Astrocyte (in vitro differentiated cells and primary cell): ENCODE data around the gene KAT2B. TPM values are rescaled to one million over a fixed set of nuclear protein-coding genes. Genes with fewer than 3 reads are reported as not detected.

Experiments used
- DNase-seq: peaks from one replicate; pipeline ENCODE4 v3.0.0-alpha.2; 2010; ENCODE audit warnings: low read depth
- FAIRE-seq: peaks from 2 replicates; lab custom pipeline; 2011; peaks lifted over from hg19 to GRCh38; lab: Jason Lieb, UNC
- H2AFZ ChIP-seq: 2 replicates; pipeline ENCODE4 v1.6.0; 2012; ENCODE audit warnings: low read depth, low read length, inconsistent platforms
- H3K27ac ChIP-seq: 2 replicates; pipeline ENCODE4 v1.5.1; 2011; ENCODE audit warnings: low read depth, low read length, inconsistent platforms
- H3K27me3 ChIP-seq: 2 replicates; pipeline ENCODE4 v1.6.0; 2011; ENCODE audit warnings: low read length, inconsistent platforms; ENCODE audit not compliant: insufficient read depth
- H3K36me3 ChIP-seq: 2 replicates; pipeline ENCODE4 v1.5.1; 2011; ENCODE audit warnings: low read length, inconsistent platforms; ENCODE audit not compliant: insufficient read depth
- H3K4me1 ChIP-seq: 2 replicates; pipeline ENCODE4 v1.5.1; 2011; ENCODE audit warnings: low read length, inconsistent platforms; ENCODE audit not compliant: insufficient read depth
- H3K4me2 ChIP-seq: 2 replicates; pipeline ENCODE4 v1.6.0; 2012; ENCODE audit warnings: low read length, inconsistent platforms
- H3K4me3 ChIP-seq: 2 replicates; pipeline ENCODE4 v1.5.1; 2011; ENCODE audit warnings: low read depth, mild to moderate bottlenecking, low read length, inconsistent platforms; ENCODE audit not compliant: insufficient read depth
- H3K79me2 ChIP-seq: 2 replicates; pipeline ENCODE4 v1.6.0; 2012; ENCODE audit warnings: mild to moderate bottlenecking, low read length, inconsistent platforms; ENCODE audit not compliant: insufficient read depth
- H3K9ac ChIP-seq: 2 replicates; pipeline ENCODE4 v1.6.0; 2012; ENCODE audit warnings: mild to moderate bottlenecking, low read length, inconsistent platforms
- H3K9me3 ChIP-seq: 2 replicates; pipeline ENCODE4 v1.5.1; 2012; ENCODE audit warnings: low read depth, mild to moderate bottlenecking, low read length, inconsistent platforms; ENCODE audit not compliant: insufficient read depth
- H4K20me1 ChIP-seq: 2 replicates; pipeline ENCODE4 v1.6.0; 2012; ENCODE audit warnings: low read length, inconsistent platforms; ENCODE audit not compliant: insufficient read depth
- H3K27ac Mint-ChIP-seq: one replicate; pipeline ENCODE4 v1.8.0; 2021; ENCODE audit warnings: mild to moderate bottlenecking, mixed read lengths; ENCODE audit not compliant: unreplicated experiment
- H3K27me3 Mint-ChIP-seq: one replicate; pipeline ENCODE4 v1.8.0; 2021; ENCODE audit warnings: low read depth, mixed read lengths; ENCODE audit not compliant: unreplicated experiment
- H3K36me3 Mint-ChIP-seq: one replicate; pipeline ENCODE4 v1.8.0; 2021; ENCODE audit warnings: low read depth, mixed read lengths; ENCODE audit not compliant: unreplicated experiment
- H3K4me1 Mint-ChIP-seq: one replicate; pipeline ENCODE4 v1.8.0; 2021; ENCODE audit warnings: low read depth, mixed read lengths; ENCODE audit not compliant: unreplicated experiment
- H3K4me3 Mint-ChIP-seq: one replicate; pipeline ENCODE4 v1.8.0; 2021; ENCODE audit warnings: mild to moderate bottlenecking, moderate library complexity, mixed read lengths; ENCODE audit not compliant: unreplicated experiment
- H3K9me3 Mint-ChIP-seq: one replicate; pipeline ENCODE4 v1.8.0; 2021; ENCODE audit warnings: mild to moderate bottlenecking, mixed read lengths; ENCODE audit not compliant: unreplicated experiment
- EZH2 ChIP-seq: IDR thresholded peaks from 2 replicates; pipeline ENCODE4 v1.6.1; 2012; ENCODE audit warnings: mild to moderate bottlenecking, low read length, inconsistent platforms; ENCODE audit not compliant: insufficient read depth
- total RNA-seq: library from RNA; stranded (reverse); gene quantifications from 2 replicates; pipeline ENCODE4 v1.2.1, GENCODE V29; 2021
- TF ChIP-seq, protein P1 (sequence below): IDR thresholded peaks from 2 replicates; pipeline ENCODE4 v1.5.1; 2011; ENCODE audit warnings: low read depth, mild to moderate bottlenecking, inconsistent platforms, low read length, moderate library complexity; ENCODE audit not compliant: insufficient read depth

KAT2B gene
- total RNA-seq, 1 donor from 2014 or later, result 4.9 TPM

DNA sequence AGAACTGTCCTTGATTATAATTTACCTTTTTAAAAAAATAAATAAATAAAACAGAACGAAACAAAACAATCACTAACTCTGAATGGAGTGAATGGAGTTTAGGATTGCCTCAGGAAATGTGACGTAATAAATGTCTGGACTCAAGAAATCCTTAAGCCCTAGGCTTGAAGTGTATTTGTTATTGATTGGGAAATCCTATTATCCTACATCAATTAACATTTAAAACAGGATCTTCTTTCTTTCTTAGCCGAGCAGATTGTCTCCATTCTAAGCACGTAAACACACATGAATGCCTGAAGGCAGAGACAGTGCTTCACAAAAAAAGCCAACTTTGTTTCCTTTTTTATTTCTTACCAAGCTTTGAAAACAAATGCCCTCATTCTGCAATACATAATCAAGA is 33.4 kb downstream of the KAT2B start:
- no peak overlapping the region for H3K4me3 ChIP-seq
- FAIRE-seq, result no peak
- H3K4me3 Mint-ChIP-seq, result no peak overlapping the region
- H3K79me2 ChIP-seq, result no peaks in the 10 kb centered on the region
- no peaks in the 10 kb centered on the region for H3K36me3 ChIP-seq
- H2AFZ ChIP-seq, result no peak overlapping the region
- TF ChIP-seq, protein P1, sequence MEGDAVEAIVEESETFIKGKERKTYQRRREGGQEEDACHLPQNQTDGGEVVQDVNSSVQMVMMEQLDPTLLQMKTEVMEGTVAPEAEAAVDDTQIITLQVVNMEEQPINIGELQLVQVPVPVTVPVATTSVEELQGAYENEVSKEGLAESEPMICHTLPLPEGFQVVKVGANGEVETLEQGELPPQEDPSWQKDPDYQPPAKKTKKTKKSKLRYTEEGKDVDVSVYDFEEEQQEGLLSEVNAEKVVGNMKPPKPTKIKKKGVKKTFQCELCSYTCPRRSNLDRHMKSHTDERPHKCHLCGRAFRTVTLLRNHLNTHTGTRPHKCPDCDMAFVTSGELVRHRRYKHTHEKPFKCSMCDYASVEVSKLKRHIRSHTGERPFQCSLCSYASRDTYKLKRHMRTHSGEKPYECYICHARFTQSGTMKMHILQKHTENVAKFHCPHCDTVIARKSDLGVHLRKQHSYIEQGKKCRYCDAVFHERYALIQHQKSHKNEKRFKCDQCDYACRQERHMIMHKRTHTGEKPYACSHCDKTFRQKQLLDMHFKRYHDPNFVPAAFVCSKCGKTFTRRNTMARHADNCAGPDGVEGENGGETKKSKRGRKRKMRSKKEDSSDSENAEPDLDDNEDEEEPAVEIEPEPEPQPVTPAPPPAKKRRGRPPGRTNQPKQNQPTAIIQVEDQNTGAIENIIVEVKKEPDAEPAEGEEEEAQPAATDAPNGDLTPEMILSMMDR, result no peak
- no peak for TF ChIP-seq EZH2
- H3K9me3 ChIP-seq, result no peaks in the 10 kb centered on the region
- peaks cover 2% of the 10 kb centered on the region for H3K9me3 Mint-ChIP-seq
- peaks cover 4% of the 10 kb centered on the region for H3K4me1 Mint-ChIP-seq
- DNase-seq, result no peak
- no peaks in the 10 kb centered on the region for H3K36me3 Mint-ChIP-seq
- H3K9ac ChIP-seq, result no peak overlapping the region
- no peaks in the 10 kb centered on the region for H3K27me3 ChIP-seq
- H3K27ac ChIP-seq, result no peak overlapping the region
- no peak overlapping the region for H3K4me2 ChIP-seq
- H3K27me3 Mint-ChIP-seq, result no peaks in the 10 kb centered on the region
- no peak overlapping the region for H3K27ac Mint-ChIP-seq
- H3K4me1 ChIP-seq, result no peaks in the 10 kb centered on the region
- no peaks in the 10 kb centered on the region for H4K20me1 ChIP-seq

DNA sequence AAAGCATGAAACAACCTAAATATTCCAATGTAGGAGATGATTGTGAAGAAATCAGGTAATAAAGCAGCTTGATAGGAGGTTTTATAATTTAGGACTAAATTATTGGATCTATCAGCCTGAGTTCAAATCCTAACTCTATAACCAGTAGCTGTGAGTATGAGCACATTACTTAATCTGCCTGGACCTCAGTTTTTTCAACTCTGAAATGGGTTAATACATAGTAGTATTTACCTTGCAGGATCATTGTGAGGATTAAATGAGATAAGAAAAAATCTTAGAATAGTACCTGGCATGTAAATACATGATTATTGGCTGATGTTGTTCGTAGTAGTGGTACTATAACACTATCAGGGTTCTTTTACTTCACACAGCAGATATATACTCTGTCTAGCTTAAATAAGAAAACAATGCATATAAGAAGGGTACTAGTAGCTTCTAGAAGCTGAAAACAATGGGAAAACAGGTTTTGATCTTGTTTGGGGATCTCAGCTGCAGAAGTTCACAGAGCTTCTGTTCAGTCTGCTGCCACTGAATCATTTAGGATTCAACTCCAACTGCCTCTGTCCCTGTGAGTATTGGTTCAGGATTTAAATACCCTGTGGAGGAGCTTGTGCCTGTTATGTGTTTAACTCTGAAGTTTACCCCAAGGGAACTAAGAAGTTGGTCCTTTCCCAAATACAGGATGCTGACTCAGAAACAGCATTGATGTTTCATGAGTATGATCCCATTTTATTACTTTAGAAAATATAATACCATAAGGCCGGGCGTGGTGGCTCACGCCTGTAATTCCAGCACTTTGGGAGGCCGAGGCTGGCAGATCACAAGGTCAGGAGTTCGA is 34.2 kb downstream of the KAT2B start:
- H3K9me3 ChIP-seq, result no peaks in the 10 kb centered on the region
- no peaks in the 10 kb centered on the region for H3K36me3 ChIP-seq
- H3K79me2 ChIP-seq, result no peaks in the 10 kb centered on the region
- H3K27ac Mint-ChIP-seq, result no peak overlapping the region
- H3K4me3 ChIP-seq, result no peak overlapping the region
- no peak overlapping the region for H3K4me3 Mint-ChIP-seq
- TF ChIP-seq, protein P1, result no peak
- TF ChIP-seq EZH2, result no peak
- H3K27me3 ChIP-seq, result no peaks in the 10 kb centered on the region
- H3K4me1 Mint-ChIP-seq, result peaks cover 4% of the 10 kb centered on the region
- no peak overlapping the region for H2AFZ ChIP-seq
- H4K20me1 ChIP-seq, result no peaks in the 10 kb centered on the region
- no peaks in the 10 kb centered on the region for H3K36me3 Mint-ChIP-seq
- H3K4me2 ChIP-seq, result no peak overlapping the region
- H3K27me3 Mint-ChIP-seq, result no peaks in the 10 kb centered on the region
- no peak overlapping the region for H3K27ac ChIP-seq
- DNase-seq (no peak), FAIRE-seq (no peak)
- no peaks in the 10 kb centered on the region for H3K4me1 ChIP-seq
- no peak overlapping the region for H3K9ac ChIP-seq
- H3K9me3 Mint-ChIP-seq, result peaks cover 2% of the 10 kb centered on the region

DNA sequence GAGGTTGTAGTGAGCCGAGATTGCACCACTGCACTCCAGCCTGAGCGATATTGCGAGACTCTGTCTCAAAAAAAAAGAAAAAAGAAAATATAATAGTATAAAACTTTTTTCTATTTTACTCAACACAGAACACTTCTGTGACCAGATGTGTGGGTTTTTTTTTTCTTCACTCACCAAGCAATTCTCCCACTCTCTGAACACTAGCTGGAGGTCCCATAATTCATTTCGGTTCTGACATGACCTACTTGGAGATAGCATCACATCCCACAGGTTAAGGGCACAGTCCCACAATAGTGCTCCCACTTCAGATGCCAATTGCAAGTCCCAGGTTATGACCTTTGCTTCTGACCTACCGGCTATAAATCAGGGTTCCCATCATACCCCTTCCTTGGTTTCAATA is 35.0 kb downstream of the KAT2B start:
- Histone ChIP-seq H3K36me3 (no peaks in the 10 kb centered on the region), H3K27ac (no peak overlapping the region), H3K9ac (no peak overlapping the region), H3K27me3 (no peaks in the 10 kb centered on the region), H3K79me2 (no peaks in the 10 kb centered on the region), H2AFZ (no peak overlapping the region), H3K4me1 (no peaks in the 10 kb centered on the region), H3K4me2 (no peak overlapping the region), H4K20me1 (no peaks in the 10 kb centered on the region), H3K4me3 (no peak overlapping the region), H3K9me3 (no peaks in the 10 kb centered on the region)
- TF ChIP-seq, protein P1, result no peak
- no peak for TF ChIP-seq EZH2
- DNase-seq, result no peak
- Mint-ChIP-seq H3K4me3 (no peak overlapping the region), H3K27me3 (no peaks in the 10 kb centered on the region), H3K27ac (no peak overlapping the region), H3K4me1 (peaks cover 4% of the 10 kb centered on the region), H3K36me3 (no peaks in the 10 kb centered on the region), H3K9me3 (peaks cover 2% of the 10 kb centered on the region)
- FAIRE-seq, result no peak
